RWPE1 (cell line): ENCODE data around the gene ALOX5.
"Not testable (repeated sequence)": the region's sequence is repeated elsewhere in the genome, so short reads cannot be mapped to it uniquely, and the experiment has no call there.

Source experiments
- CTCF ChIA-PET: fragments of 350-600 bp; sonication (Branson Sonifier 250); formaldehyde crosslinking; extraction: SDS; loops from one replicate; lab custom pipeline; 2021; lab: Yijun Ruan, JAX
- POLR2A ChIA-PET: fragments of 400-600 bp; formaldehyde crosslinking; extraction: SDS; loops from one replicate; lab custom pipeline; 2020; ENCODE audit warnings: antibody characterized with exemption; ENCODE audit not compliant: low non-redundant PET; lab: Yijun Ruan, JAX
- DNase-seq: peaks from one replicate; pipeline ENCODE4 v3.0.0; 2012; ENCODE audit warnings: low spot score
- H3K27ac ChIP-seq: fragments of 450-650 bp; 2 replicates; pipeline ENCODE4 v1.5.1; 2017
- CTCF ChIP-seq: fragments of 450-650 bp; conservative IDR thresholded peaks from 2 replicates; pipeline ENCODE4 v1.5.1; 2017; ENCODE audit warnings: low read depth, mild to moderate bottlenecking

Gene ALOX5

GRCh38 chr10:45476559-45476958 lies 102.5 kb downstream of the ALOX5 start:
- no peak for DNase-seq
- POLR2A ChIA-PET = no interaction called here
- CTCF ChIA-PET = interaction anchor here (0.7 kb wide), 1 partner anchor 230 kb away, joined by 4 read pairs; no protein-coding TSS in a partner anchor
- TF ChIP-seq CTCF = no peak
- no peak overlapping the region for H3K27ac ChIP-seq

DNA sequence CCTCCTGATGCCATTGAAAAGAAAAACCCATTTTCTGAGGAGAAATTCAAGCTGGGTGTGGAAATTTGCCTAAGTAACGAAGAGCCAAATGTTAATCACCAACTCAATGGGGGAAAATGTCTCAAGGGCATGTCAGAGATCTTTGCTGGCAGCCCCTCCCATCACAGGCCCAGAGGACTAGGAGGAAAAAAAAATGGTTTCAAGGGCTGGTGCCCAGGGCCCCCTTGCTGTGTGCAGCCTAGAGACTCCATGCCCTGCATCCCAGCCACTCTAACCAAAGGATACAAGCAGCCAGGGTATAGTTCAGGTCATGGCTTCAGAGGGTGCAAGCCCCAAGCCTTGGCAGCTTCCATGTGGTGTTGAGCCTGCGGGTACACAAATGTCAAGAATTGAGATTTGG lies 106.3 kb downstream of the ALOX5 start:
- TF ChIP-seq CTCF = no peak
- POLR2A ChIA-PET = no interaction called here
- no peak overlapping the region for H3K27ac ChIP-seq
- DNase-seq = no peak
- CTCF ChIA-PET = no interaction called here

DNA sequence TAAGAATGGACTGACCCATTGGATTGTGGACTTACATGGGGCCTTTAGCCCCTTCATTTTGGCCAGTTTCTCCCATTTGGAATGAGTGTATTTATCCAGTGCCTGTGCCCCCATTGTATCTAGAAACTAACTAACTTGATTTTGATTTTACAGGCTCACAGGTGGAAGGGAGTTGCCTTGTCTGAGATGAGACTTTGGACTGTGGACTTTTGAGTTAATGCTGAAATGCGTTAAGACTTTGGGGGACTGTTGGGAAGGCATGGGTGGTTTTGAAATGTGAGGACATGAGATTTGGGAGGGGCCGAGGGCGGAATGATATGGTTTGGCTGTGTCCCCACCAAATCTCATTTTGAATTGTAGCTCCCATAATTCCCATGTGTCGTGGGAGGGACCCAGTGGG lies 107.1 kb downstream of the ALOX5 start:
- POLR2A ChIA-PET, DNase-seq, CTCF ChIA-PET, H3K27ac ChIP-seq: not testable (repeated sequence)

GRCh38 chr10:45483002-45483401 lies 109.0 kb downstream of the ALOX5 start:
- CTCF ChIA-PET = no interaction called here
- POLR2A ChIA-PET = no interaction called here

DNA sequence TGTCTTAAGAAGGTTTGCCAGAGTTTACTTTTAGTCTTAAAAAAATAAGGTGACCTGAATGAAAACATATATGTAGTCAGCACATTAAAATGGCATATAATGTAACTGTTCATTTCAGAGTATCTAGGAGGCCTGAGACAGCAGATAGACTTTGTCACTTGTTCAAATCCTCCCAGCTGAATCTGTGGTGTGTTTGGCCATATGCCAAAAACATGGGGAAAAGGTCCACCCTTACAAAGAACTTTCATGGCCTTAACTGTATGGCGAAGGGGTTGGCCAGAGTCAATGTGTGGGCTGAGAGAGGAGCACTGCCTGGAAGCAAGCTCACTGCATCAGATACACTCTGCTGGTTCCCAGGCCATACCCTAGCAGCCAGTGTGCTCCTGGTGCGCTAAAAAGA lies 113.7 kb downstream of the ALOX5 start:
- ChIA-PET CTCF (no interaction called here), POLR2A (no interaction called here)
- no peak overlapping the region for H3K27ac ChIP-seq
- DNase-seq = no peak
- no peak for TF ChIP-seq CTCF

More at GRCh38 chr10:45483002-45483401, 109.0 kb downstream of the ALOX5 start:
- no peak for DNase-seq
- TF ChIP-seq CTCF = no peak
- H3K27ac ChIP-seq = no peak overlapping the region

DNA sequence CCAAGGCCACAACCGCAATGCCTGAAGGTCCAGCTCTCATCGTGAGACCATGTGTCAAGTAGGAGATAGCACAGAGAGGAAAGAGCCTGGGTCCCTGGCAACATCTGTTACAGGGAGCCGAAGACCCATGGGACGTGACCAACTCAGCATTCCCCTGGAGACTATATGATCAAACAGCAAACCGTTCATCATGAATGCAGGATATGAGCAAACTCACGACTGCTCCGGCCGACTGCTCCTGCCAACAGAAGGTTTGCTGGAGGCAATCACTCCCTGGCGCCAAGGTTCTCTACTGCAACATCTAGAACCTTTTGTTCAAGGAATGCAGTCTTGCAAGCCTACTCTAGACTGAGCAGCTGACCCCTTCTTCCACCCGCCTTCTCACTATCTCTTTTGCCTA lies 114.3 kb downstream of the ALOX5 start:
- ChIA-PET POLR2A (no interaction called here), CTCF (no interaction called here)
- TF ChIP-seq CTCF = no peak
- H3K27ac ChIP-seq = no peak overlapping the region
- DNase-seq = no peak

DNA sequence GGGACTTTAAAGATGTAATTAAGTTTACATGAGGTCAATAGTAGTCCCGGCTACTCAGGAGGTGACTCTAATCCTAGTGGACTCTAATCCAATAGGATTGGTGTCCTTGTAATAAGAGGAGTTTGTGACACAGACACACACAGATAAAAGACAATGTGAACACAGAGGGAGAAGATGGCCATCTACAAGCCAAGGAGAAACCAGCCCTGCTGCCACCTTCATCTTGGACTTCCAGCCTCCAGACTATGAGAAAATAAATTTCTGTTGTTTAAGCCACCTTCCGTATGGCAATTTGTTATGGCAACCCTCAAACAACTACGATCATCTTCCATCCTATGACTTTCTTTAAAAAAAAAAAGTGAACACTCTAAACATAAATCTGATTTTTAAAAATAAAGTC lies 116.3 kb downstream of the ALOX5 start:
- no peak overlapping the region for H3K27ac ChIP-seq
- no peak for DNase-seq
- CTCF ChIA-PET = no interaction called here
- TF ChIP-seq CTCF = no peak
- POLR2A ChIA-PET = no interaction called here
